Measurements from ENCODE around the gene FOXP4.
A peak's percentile ranks its signal among the peaks of the same experiment; 100 is the strongest.

FOXP4 gene, protein sequence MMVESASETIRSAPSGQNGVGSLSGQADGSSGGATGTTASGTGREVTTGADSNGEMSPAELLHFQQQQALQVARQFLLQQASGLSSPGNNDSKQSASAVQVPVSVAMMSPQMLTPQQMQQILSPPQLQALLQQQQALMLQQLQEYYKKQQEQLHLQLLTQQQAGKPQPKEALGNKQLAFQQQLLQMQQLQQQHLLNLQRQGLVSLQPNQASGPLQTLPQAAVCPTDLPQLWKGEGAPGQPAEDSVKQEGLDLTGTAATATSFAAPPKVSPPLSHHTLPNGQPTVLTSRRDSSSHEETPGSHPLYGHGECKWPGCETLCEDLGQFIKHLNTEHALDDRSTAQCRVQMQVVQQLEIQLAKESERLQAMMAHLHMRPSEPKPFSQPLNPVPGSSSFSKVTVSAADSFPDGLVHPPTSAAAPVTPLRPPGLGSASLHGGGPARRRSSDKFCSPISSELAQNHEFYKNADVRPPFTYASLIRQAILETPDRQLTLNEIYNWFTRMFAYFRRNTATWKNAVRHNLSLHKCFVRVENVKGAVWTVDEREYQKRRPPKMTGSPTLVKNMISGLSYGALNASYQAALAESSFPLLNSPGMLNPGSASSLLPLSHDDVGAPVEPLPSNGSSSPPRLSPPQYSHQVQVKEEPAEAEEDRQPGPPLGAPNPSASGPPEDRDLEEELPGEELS

DNA sequence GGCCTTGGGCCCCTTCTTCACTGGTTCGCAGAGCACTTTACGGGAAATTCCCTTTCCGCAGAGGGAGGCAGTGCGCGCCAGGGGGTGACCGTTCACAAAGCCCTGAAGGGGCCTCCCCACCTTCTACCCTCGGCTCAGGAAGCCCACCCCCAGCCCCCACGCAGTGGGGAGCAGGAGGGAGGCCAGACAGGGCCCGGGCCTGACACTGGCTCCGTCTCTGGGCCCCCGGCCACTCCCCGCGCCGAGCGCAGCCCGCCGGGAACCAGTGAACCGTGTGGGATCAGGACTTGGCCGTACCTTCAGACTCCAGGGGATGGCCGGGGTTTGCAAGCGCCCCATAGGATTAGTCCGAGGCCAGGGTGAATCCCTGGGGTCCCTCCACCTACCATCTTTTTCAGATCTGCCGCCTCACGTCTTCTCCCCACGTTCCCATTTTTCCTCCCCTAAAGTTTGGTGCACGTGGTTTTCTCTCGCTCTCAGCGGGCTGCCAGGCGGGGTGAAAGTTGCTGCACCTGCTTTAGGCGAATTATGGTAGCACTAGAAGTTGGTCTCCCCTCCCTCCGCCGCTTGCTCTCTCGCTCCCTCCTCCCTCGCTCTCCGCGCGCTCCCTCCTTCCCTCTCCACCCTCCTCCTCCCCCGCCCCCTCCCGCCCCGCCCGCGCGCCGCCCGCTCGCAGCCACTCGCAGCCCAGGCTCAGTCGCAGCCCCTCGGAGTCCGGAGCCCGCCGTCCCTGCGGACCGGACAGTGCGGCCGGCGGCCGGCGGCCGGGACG, at the start of gene FOXP4:
Gene FOXP4, plus strand, starts transcription at position 679 of the 772 bp plus-strand sequence. CDS start 19,380 bp downstream, outside the sequence.
- DNase-seq, result peak; percentile 89

DNA sequence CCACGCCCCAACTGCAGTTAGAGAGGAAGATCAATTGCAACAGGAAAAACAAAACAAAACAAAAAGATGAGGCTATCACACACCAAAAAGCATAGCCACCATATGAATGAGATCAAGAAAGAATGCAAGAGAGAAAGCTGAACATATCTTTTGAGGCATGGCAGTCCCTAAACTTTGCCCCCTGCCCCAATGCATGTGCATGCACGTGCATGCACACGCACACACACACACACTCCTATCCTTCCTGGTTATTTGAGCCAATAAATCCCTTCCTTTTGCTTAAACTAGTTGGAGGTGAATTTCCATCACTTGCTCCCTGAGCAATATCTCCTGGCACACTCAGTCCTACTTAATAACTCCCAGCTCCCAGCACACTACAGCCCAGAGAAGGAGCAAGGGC, 48.6 kb upstream of the FOXP4 start:
- no peak for DNase-seq

DNA sequence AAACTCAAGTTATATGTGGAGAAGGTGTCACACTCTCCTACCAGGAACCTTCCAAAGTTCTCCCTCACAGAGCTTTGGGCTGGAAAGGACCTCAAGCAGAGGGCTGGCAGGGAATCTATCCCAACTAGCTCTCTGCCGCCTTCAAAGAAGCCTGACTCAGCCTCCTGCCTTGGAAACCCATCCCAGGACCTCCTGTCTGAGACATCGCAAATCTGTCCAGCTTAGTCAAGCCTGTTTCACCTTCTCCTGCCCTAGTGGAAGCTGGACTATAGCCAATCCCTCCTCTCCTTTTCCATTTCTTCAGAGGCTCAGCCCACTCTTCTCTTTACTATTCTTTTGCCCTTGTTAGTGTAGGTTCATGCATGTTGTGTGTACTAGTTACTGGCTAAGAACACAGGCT, 48.2 kb upstream of the FOXP4 start:
- DNase-seq, result no peak

DNA sequence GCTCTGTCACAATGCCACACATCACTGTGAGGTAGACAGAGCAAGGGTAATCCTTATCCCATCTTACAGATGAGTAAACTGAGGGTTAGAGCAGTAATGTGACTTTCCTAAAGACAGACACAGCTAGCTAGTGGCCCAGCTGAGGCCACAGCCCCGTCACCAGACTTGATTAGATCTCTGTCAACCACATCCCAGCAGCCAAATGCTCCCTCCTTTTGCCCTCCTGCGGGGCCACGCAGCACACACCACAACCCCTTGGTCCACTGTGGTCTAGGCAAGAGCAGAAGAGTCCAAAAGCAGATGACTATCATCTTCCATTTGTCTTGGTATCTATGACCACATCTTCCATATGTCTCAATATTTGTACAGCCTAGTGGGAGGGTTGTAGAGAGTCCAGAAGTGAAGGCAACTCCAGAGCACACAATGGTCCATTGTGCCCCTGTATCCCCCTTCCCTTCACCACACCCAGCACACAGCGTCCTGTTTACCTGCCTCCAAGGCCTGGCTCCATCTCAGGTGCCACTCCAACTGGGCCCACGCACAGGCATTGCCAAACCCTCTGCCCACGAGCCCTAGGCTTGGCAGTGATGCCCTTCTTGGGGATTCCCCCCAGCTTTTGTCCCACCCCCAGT, 47.1 kb upstream of the FOXP4 start:
- DNase-seq, result no peak

DNA sequence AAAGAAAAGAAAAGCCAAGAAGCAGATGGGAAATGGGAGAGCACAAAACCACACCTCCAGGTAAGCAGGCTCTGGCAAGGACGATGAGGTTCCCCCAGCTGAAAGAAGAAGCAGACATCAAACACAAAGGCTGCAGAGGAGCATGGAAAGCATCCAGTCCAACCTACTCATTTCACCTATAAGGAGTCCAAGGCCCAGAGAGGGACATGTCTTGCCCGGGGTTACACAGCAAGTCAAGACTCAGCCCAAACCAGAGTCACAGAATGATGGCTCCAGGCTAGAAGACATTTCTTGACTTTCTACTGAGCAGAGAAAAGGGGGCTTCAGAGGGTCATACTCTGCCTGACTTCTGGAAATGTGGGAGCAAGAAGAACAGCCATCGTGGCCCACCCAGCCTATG, 45.6 kb upstream of the FOXP4 start:
- no peak for DNase-seq

DNA sequence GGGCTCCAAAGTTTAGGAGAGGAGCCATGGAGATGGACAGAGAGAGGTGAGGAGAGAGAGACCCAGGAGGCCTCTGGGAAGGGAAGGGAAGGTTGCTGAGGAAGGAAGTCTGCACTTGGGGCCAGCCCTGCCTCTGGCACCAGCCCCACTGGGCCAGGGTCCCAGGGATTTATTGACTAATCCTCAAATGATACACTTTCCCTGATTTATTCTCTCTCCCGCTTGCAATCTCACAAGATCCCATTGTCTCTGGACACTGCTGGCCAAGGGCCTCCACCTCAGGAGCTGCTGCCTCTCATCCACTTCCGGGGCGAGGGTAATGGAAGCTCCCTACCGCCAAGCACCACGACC, 43.6 kb upstream of the FOXP4 start:
- no peak for DNase-seq

DNA sequence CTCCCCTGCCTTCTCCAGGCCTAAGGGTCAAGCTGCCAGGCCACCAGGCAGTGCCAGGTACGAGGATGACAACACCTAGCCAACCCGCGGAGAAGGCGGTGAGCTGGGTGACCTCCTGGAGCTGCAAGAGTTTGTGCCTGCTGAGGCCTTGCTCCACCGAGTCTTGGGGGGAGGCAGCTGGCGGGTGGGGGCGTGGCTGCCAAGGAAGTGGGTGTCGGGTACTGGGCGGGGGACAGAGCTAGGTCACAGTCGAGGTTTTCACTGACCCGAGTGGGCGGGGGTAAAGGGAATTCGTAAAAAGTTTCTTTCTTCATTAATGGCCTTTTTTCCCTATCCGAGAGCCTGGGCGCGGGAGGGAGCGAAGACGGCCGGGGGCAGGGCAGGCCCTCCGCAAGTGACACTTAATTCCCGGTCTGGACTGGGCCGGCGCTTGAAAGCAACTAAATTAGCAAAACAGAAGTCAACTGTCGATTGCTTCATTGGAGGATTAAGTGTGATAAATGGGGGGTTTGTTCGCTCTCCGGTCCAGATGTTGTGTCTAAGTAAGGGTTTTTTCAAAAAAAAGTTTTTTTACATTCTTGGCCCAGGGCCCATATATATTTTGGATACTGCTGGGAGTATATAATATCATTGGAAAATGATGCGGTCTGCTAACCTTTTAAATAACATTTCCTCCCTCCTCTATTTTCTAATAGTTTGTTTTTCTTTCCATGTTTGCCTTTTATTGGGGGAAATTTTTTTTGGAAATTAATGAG, 43.1 kb upstream of the FOXP4 start:
- DNase-seq, result no peak

DNA sequence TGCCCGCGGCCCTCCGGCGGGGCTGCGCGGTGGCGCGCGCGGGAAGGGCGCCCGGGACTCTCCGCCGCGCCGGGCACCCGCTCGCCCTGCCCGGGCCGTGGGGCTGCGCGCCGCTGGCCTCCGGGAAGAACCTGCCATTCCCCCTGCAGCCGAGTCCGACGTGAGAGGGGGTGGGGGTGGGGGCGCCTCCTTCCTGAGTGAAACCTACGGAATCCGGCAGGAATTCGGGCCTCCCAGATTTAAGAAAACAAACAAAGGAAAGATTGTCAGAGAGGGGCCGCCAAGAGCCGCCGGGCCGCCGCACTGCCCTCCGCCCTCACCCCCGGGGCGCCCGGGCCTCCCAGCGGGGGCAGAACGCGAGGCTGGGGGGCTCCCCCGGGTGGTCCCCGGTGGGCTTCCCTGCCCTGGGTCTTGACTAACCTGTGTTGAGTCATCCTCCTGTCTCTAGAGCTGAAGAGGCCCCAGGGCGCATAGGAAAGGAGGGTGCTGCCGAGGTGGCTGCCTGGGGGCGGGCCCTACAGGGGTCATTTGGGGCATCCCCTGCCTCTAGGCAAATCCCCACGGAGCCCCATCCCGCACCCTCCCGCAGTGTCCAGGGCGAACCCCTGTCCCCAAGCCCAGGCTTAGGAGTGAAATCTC, 42.2 kb upstream of the FOXP4 start:
- no peak for DNase-seq

DNA sequence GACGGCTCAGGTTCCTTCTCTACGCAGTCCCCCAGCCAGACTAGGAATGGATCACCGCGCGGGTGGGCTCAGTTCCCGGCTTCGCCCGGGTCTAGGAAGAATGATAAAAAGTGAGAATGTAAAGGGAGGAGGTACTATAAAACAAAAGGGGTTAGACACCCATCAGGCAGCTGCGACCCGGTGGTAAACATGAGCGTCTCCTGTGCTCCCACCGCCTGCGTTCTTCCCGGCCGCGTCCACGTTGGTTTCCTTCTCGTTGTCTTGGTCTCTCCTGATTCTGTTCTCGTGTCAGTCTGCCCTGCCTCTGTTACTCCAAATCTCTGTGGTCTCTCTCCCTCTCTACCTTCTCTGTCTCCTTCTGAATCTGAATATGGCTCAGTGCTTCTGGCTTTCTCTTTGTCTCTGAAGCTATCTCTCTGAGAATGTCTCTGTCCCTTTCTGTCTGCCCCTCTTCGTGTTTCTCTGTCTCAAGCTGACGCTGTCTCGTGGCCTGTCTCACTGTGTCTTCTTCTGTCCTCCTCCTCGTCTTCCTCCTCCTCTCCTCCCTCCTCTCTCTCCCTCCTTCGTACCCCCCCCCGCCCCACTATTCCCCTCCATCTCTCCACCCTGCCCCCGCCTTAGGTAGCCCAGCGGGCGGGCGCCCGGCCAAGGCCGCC, 41.6 kb upstream of the FOXP4 start:
- DNase-seq, result no peak

DNA sequence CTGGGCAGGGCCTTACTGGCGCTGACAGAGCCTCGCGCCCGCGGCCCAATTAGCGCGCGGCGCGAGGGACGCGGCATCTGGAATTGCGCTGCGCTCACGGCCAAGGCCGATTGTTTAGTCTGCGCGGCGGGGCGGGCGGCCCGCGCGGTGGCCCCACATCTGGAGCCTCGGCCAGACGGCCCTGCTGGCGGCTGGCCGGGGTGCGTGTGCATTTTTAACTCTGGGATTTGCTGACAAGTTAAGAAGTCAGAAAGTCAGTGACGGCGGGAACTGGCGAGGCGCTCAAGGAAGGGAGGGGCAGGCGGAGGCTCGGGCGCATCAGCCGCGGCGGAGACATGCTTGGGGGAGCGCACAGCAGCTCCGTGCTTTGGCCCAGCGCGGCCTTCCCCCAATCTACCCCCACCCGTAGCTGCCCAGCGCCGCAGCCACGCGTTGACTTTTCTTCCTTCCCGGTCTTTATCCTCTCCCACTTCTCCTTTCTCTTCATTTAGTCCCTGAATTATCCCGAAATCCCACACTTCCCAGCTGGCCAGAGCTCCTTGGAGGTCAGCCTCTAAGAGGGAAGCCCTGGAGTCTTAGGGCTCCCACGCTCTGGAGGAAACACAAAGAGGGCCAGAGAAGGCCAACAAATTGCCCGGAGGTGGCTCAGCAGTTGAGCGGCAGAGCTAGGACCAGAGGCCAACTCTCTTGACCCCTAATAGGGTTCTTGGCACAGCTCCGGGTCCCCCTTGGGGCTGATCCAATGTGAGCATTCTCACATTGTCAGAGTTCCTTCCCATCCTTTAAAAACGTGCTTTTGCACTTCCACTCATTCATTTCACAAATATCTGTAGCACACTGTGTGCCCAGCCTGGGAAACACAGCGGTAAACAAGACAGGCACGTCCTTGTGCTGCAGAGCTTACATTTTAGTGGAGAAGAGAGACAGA, 40.8 kb upstream of the FOXP4 start:
- no peak for DNase-seq

DNA sequence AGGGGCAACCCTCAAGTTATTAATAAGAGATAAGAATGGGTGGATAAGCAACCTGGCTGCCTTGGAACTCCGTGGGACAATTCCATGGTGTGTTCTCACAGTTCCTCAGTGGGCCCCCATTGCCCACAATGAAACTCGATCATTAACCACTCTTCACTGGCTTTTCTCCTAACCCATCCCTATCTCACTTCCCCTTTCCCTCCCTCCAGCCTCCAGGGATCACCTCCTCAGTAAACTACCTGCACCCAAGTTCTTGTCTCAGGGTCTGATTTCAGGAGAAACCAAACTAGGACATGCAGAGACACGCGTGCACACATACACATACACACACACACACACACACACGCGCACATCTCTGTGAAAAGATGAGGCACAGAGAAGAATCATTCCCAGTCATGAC, 37.7 kb upstream of the FOXP4 start:
- no peak for DNase-seq

DNA sequence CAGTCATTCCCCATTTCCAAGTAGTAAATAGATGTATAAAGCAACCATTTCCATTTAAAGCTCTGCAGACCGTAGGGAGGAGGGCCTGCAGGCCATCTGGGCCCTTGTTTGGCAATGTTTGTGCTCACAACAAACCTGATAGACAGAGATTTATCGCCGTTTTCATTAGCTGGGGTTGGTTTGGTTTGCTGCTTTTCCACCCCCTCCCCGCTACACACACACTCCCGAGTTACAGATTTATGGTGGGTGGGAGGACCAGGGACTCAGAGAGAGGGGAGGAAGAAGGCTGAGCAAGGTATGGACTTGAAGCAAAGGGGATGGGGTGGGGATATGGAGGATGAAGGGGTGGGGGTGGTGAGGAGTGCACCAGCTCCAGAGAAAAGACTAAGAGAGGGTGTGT, 36.6 kb upstream of the FOXP4 start:
- DNase-seq, result no peak

DNA sequence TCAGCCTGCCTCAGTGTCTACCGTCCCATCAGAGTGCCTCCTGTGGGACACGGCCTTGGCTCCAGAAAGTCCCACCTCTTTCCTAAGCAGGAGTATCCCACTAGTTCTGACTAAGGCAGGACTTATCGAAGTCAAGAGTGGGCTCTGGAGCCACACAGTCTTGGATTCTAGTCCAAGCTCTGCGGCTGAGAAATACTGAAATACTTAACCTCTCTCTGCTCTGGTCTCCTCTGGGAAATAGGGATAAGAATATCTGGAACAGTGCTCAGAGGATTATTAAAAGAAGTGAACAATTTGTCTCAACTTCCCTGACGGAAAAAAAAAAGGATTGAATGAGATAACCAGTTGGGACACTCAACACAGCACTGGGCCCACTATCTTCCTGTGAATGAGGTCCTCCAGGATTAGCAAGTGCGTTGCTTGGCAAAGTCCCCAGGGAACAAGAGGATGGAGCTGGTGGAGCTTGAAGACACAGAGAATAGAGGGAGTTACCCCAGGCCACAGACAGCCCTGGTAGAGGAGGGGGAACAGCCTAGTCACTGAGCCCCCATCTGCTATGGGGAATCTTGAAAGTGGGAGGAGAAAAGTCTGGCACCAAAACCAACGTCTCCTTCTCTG, 34.6 kb upstream of the FOXP4 start:
- DNase-seq, result no peak

DNA sequence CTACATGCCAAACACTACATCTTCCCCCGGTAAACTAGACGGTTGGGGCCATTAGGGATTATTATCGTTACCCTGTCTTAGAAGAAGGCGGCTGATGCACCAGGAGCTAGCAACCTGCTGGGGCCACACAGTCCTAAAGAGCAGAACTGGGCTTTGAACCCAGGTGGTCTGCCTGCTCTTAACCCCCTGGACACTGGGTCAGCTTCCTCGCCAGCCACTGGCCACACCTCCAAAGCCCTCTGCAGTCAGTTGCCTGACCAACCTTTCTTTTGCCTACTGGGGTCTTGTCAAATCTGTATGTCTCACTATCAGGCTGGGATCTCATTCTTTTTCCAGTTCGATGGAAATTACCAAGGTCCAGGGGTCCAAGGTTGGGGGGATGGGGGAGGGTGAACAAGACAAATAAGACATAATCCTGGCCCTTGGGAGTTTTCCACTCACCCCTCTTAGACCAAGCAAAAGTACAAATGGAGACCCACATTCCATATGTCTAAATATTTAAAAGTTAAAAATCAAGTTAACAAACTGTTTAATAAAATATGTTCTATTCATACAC, 34.0 kb upstream of the FOXP4 start:
- no peak for DNase-seq

DNA sequence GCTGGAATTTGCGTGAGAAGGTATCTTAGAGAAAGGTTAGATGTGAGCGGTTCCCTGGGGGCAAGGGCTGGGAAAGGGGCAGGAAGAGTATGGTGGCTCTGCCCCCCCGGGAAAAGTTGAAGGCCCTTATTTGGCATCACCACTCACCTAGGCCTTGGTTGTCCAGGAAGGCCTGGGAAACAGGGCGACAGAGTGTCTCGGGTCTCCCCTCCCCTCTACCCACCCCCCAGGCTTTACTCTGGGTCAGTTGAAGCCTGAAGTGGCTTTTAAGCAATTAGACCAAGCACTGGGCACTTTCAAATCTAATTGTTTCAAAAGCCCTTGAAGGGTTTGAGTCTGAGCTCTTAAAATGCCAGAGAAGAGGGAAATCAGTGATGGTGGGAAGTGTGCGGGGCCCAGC, 30.2 kb upstream of the FOXP4 start:
- no peak for DNase-seq

DNA sequence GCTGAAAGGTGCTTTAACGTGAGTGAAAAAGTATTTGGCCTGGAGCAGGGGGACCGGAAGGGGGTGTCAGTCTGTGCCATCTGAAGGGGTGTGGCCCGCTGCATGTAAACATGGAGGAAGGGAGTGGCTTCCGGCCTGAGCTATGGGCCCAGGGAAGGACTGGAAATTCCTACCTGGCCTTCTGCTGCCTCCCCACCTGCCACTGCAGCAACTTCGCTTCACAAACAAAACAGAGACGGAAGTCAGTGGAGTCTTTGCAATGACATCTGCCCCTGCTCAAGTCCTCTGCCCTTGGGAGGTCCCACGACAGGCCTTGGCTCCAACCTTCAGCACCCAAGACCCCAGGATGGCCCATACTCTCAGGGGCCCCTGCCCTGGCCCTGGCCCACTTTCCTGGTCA, 28.1 kb upstream of the FOXP4 start:
- DNase-seq, result no peak

DNA sequence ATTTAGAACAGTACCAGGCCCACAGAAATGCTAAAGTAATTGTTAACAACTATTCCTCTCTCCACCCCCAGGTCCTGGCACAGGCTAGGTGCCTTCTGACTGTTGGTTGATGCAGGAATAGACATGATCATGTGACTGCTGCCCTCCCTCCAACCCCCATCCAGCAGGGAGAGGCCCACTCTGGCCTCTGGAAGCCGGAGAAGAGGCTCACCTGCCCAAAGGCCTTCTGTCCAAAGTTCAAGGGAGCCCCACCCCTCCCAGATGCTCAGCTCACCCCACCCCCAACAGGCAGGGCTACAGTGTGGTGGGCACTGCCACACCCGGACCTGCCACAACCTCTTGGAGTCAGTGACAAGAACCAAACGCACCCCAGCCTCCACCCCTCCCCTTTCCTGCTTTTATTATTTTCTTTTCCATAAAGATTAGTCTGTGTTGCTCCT, 26.9 kb upstream of the FOXP4 start:
- no peak for DNase-seq

DNA sequence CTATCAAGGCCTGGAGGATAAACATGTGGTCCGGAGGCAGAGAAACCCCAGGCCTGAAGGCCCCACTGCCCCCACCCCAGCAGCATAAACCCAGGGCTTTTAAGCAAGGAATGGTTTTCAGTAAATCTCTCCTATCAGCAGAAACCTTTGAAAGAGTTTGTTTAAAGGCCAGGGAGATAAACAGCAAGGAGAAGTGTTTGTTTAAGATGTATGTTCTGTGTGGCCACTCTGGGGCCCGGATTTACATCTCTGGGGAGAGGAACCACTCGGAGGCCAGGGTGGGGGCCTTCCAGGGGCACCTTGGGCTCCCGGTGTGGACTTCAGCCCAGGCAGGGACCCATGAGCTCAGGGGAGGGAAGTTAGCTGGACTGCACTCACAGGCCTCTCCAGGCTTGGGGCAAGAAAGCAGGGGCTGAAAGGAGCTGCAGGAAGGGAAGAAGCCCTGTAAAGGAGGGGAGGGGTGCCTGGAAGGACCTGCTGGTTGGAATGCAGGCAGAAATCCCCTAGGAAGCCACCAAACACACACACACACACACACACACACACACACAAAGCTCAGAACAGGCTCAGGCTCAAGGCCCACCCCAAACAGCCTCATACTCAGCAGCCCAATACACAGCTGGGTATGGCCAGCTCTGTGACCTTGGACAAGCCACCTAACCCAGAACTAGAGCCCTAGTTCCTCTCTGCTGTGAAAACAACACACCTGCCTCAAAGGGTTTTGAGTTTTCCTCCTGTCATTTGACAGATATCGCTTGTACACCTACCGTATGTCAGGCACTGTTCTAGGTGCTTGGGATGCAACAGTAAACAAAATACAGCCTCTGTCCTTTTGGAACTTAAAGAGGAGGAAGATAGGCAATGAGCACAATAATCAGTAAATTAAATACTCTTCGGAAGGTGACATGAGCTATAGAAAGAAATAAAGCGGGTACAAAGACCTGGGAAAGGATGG, 26.2 kb upstream of the FOXP4 start:
- DNase-seq, result no peak
